ENCODE data around the gene PHACTR1.

PHACTR1 gene

DNA sequence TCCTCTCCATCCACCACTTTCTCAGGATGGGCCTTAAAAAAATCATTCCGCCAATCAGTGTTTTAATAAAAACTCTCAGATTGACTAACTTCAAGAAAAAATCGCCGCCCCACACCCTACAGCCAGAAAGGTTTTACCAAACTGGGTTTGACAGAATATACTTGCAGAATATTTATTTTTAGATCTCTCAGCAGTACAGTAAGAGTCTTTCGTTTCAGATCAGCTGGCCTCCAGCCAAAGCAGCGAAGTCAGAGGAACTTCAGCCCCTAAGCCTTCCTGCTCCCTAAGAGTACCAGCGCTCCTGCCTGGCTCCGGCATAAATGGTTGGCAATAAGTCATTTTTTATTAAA, 587.1 kb downstream of the PHACTR1 start:
- TF ChIP-seq, protein P1, sequence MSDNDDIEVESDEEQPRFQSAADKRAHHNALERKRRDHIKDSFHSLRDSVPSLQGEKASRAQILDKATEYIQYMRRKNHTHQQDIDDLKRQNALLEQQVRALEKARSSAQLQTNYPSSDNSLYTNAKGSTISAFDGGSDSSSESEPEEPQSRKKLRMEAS (IDR thresholded peaks at IDR 0.05) = no peak
- TF ChIP-seq TCF12 (IDR thresholded peaks at IDR 0.05; ENCODE audit: low read depth) = no peak
- TF ChIP-seq, protein P2, sequence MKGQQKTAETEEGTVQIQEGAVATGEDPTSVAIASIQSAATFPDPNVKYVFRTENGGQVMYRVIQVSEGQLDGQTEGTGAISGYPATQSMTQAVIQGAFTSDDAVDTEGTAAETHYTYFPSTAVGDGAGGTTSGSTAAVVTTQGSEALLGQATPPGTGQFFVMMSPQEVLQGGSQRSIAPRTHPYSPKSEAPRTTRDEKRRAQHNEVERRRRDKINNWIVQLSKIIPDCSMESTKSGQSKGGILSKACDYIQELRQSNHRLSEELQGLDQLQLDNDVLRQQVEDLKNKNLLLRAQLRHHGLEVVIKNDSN (IDR thresholded peaks at IDR 0.05) = no peak
- TF ChIP-seq CEBPB (IDR thresholded peaks at IDR 0.05) = no peak
- no peak for TF ChIP-seq NFIC (IDR thresholded peaks at IDR 0.05)
- TF ChIP-seq, protein P3, sequence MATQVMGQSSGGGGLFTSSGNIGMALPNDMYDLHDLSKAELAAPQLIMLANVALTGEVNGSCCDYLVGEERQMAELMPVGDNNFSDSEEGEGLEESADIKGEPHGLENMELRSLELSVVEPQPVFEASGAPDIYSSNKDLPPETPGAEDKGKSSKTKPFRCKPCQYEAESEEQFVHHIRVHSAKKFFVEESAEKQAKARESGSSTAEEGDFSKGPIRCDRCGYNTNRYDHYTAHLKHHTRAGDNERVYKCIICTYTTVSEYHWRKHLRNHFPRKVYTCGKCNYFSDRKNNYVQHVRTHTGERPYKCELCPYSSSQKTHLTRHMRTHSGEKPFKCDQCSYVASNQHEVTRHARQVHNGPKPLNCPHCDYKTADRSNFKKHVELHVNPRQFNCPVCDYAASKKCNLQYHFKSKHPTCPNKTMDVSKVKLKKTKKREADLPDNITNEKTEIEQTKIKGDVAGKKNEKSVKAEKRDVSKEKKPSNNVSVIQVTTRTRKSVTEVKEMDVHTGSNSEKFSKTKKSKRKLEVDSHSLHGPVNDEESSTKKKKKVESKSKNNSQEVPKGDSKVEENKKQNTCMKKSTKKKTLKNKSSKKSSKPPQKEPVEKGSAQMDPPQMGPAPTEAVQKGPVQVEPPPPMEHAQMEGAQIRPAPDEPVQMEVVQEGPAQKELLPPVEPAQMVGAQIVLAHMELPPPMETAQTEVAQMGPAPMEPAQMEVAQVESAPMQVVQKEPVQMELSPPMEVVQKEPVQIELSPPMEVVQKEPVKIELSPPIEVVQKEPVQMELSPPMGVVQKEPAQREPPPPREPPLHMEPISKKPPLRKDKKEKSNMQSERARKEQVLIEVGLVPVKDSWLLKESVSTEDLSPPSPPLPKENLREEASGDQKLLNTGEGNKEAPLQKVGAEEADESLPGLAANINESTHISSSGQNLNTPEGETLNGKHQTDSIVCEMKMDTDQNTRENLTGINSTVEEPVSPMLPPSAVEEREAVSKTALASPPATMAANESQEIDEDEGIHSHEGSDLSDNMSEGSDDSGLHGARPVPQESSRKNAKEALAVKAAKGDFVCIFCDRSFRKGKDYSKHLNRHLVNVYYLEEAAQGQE (IDR thresholded peaks at IDR 0.05; ENCODE audit: low read depth) = no peak
- no peak for TF ChIP-seq CREB1 (IDR thresholded peaks at IDR 0.05; ENCODE audit: low read depth)
- no peak for TF ChIP-seq TEAD4 (IDR thresholded peaks at IDR 0.05)
- no peak for TF ChIP-seq YY1 (IDR thresholded peaks at IDR 0.05; ENCODE audit: low read depth)
- no peak for TF ChIP-seq RAD21 (IDR thresholded peaks at IDR 0.05; ENCODE audit: low read depth)
- no peak for TF ChIP-seq ZBTB7A (IDR thresholded peaks at IDR 0.05; ENCODE audit: low read depth)
- TF ChIP-seq EP300 (IDR thresholded peaks at IDR 0.05; ENCODE audit: borderline replicate concordance) = no peak
- TF ChIP-seq FOXM1 (IDR thresholded peaks at IDR 0.05; ENCODE audit: borderline replicate concordance, low read depth) = no peak
- TF ChIP-seq EGR1 (IDR thresholded peaks at IDR 0.05) = no peak
- no peak for TF ChIP-seq TAF1 (IDR thresholded peaks at IDR 0.05; ENCODE audit: low read depth)

DNA sequence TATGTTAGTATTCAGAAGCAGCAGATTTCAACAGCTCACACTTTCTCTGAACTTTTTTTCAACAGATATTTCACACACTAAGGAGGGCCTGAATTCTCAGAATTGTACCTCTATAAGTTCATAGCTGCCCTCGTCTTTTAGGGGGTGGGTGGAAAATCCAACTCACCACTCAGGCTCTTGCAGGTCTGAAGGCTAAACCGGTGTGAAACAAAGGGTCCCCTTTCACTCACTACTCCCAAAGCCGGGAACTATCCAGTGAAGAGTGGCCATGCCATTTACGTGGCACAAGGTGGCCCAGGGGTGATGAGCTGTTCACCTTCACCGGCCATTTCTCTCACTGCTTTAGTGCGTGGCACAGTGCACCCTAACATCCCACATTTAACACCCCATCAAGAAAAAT, 587.5 kb downstream of the PHACTR1 start:
- TF ChIP-seq, protein P2 (IDR thresholded peaks at IDR 0.05) = no peak
- TF ChIP-seq EP300 (IDR thresholded peaks at IDR 0.05; ENCODE audit: borderline replicate concordance) (no peak), TEAD4 (IDR thresholded peaks at IDR 0.05) (no peak), CEBPB (IDR thresholded peaks at IDR 0.05) (no peak), RAD21 (IDR thresholded peaks at IDR 0.05; ENCODE audit: low read depth) (no peak), YY1 (IDR thresholded peaks at IDR 0.05; ENCODE audit: low read depth) (no peak), FOXM1 (IDR thresholded peaks at IDR 0.05; ENCODE audit: borderline replicate concordance, low read depth) (no peak), TCF12 (IDR thresholded peaks at IDR 0.05; ENCODE audit: low read depth) (no peak), EGR1 (IDR thresholded peaks at IDR 0.05) (no peak), TAF1 (IDR thresholded peaks at IDR 0.05; ENCODE audit: low read depth) (no peak), ZBTB7A (IDR thresholded peaks at IDR 0.05; ENCODE audit: low read depth) (no peak), NFIC (IDR thresholded peaks at IDR 0.05) (no peak), CREB1 (IDR thresholded peaks at IDR 0.05; ENCODE audit: low read depth) (no peak)
- TF ChIP-seq, protein P3 (IDR thresholded peaks at IDR 0.05; ENCODE audit: low read depth) = no peak
- TF ChIP-seq, protein P1 (IDR thresholded peaks at IDR 0.05) = no peak

DNA sequence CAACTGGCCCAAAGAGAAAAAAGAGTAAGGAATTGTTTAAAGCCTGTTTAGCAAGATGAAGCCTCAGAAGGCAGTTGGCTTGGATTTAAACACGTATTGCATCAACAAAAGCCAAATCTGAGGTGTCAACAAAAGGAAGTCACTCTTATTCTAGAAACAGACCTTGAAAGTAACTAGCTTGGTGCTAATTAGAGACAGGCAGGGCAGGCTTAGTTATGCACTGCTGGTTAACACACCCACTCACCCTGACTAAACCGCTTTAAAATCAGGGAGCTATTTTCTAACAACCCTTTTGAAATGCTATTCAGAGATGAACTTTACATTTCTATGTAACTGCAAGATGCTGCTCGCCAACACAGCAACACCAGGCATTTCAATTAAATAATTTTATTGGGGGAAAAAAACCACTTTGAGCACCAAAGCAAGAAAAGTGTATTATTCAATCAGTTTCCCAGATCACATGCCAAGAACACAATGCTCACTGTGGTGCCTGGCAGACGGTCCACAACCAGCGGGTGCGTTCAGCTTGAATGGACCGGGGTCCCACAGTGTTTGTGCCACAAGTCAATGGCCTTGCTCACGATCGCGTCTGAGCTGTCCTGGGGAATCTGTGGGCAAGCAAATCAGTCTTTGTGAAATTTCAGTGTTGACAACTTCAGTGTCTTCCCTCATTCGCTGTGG, 588.2 kb downstream of the PHACTR1 start:
- TF ChIP-seq EP300 (IDR thresholded peaks at IDR 0.05; ENCODE audit: borderline replicate concordance) (no peak), YY1 (IDR thresholded peaks at IDR 0.05; ENCODE audit: low read depth) (no peak), EGR1 (IDR thresholded peaks at IDR 0.05) (no peak), CEBPB (IDR thresholded peaks at IDR 0.05) (no peak), ZBTB7A (IDR thresholded peaks at IDR 0.05; ENCODE audit: low read depth) (no peak), FOXM1 (IDR thresholded peaks at IDR 0.05; ENCODE audit: borderline replicate concordance, low read depth) (no peak), TCF12 (IDR thresholded peaks at IDR 0.05; ENCODE audit: low read depth) (no peak), TEAD4 (IDR thresholded peaks at IDR 0.05) (no peak), CREB1 (IDR thresholded peaks at IDR 0.05; ENCODE audit: low read depth) (no peak), TAF1 (IDR thresholded peaks at IDR 0.05; ENCODE audit: low read depth) (no peak), RAD21 (IDR thresholded peaks at IDR 0.05; ENCODE audit: low read depth) (no peak), NFIC (IDR thresholded peaks at IDR 0.05) (no peak)
- TF ChIP-seq, protein P2 (IDR thresholded peaks at IDR 0.05) = no peak
- TF ChIP-seq, protein P1 (IDR thresholded peaks at IDR 0.05) = no peak
- TF ChIP-seq, protein P3 (IDR thresholded peaks at IDR 0.05; ENCODE audit: low read depth) = no peak

Measured in Ishikawa (cell line).